Measurements from ENCODE around the gene EML6. TPM values are rescaled to one million over a fixed set of nuclear protein-coding genes. Genes with fewer than 3 reads are reported as not detected.
"Not testable (repeated sequence)": the region's sequence is repeated elsewhere in the genome, so short reads cannot be mapped to it uniquely, and the experiment has no call there.

Gene EML6
- 0.54 and 1.3 TPM in 2 replicates for total RNA-seq

DNA sequence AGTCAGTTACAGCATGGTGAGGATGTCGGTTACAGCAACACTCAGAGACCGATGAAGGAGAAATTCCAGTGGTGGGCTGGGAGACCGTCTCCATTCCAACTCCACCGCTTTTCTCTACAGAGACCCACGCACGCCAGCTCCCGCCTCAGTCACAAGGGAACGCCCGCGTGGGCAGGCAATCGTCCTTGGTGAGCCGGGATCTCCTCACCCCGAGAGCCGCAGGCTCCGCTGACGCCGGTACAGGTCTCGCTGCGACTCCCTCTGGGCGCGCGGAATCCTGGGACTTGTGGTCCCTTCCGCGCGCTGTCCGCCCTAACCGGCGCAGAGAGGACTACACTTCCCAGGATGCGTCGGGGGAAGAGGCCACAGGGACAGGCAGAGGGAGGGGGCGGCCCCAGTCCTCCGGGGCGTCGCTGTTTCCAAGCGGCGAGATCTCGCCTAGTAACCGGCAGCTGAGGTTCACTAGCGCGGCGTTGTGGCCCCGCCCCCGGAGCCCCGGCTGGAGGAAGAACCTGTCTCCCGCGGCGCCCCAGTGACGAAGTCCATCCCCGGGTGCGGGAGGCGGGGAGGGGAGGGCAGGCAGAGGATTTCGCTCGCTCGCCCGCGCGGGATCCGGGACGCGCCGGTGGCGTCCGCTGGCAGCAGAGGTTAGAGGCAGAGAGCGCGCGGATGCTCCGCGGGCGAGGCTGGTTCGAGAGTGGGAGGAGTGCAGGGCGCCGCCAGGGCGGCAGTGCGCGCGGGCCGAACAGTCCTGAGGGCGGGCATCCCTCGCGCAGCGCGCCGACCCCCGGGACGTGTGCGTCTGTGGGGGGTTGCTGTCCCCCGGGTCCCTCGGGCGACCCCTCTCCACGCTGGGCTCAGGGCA, at the start of gene EML6:
EML6 (plus strand) TSS at position 532 of the 865 bp plus-strand sequence. CDS start 1,400 bp downstream, outside the sequence.
- intact Hi-C loops (cut with micrococcal nuclease): loop anchor here (1.0 to 5.0 kb wide), 25 partner anchors 43 to 971 kb away; partner anchors contain the start of genes ACYP2, CFAP36, CHAC2 and CLHC1

DNA sequence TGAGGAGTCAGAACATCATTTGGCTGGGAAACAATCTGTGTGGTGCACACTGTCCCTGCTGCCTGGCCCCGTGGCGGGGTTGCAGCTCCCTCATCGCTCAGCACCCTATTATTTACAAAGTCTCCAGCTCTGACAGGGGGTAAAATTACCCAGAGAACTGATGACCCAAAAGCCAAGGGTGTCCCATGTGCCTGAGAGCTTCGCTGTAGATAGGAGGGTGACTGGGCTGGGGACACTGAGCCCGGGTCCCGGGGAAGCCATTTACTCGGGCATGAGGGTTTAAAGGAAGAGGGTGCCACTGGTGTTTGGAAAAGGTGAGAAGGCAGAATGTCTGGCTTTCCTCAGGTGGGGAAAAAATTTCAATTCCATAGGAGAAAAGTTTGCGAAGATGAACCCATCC, 48.2 kb upstream of the EML6 start:
- intact Hi-C loops (cut with micrococcal nuclease): no loop called here

DNA sequence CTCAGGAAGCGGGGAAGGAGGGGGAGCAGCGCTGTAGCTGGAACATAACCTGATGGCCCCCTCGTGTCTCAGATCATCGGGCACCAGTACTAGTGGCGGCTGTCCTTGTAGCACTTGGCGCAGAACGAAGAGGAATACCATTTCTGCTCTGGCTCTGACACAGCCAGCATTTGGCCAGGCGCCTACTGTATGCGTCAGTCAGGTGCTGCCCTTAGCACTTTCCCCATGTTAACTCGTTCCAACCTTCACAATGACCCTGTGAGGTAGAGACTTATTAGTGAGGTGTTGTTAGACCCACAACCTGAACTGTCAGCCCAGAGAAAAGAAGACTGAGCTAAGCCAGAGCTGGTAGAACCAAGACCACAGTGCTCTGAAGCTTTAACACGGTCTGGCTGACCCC, 47.7 kb upstream of the EML6 start:
- intact Hi-C loops (cut with micrococcal nuclease): no loop called here

DNA sequence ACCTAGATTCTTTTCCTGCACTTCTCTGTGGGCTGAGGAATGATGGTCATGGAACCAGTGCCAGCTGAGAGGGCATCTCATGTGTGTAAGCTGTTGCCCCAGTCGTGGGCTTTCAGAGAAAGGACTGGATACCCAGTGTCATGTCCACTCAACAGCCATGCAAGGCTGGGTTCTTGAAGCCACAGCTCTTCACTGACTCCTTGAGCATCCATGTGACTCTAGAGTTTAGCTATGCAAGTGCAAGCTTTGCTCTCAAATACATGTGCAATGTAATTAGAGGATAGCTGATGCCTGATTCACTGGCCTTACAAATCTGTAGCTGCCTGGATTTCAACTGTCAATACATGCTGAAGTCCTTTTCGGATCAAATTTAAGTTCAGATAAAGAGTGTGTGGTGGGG, 46.8 kb upstream of the EML6 start:
- intact Hi-C loops (cut with micrococcal nuclease): no loop called here

DNA sequence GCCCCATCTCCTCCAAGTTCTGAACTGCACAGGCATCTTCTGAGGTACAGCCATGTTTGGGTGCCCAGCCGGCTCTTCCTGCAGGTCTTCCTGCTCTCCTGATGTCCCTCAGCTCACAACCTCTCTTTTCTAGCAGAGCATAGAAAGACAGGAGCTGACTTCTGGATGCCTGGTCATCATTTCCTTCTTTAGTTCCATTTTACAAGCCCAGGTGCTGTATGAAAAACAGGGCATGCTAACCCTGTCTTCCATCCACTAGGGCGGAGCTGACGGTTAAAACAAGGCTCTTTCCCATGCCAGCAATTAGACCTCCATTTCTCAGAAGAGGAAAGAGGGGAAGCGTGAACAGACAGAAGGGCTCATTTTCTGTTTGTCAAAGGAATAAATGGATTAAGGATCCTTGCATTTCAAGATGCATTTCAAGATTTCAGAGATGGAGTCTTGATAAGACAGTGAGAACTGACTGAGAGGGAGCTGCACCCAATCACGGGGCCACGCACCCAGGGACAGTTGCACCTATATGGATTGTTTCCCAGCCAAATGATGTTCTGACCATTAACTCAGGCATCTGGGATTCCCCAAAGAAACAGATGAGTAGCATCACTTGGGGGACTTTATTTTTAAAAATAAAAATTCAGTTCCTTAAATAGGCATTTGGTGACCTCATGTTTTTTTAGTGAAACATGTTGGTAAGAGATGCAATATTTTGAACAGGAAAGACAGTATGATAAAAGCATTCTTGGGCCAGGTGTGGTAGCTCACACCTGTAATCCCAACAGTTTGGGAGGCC, 45.8 kb upstream of the EML6 start:
- intact Hi-C loops (cut with micrococcal nuclease): no loop called here

DNA sequence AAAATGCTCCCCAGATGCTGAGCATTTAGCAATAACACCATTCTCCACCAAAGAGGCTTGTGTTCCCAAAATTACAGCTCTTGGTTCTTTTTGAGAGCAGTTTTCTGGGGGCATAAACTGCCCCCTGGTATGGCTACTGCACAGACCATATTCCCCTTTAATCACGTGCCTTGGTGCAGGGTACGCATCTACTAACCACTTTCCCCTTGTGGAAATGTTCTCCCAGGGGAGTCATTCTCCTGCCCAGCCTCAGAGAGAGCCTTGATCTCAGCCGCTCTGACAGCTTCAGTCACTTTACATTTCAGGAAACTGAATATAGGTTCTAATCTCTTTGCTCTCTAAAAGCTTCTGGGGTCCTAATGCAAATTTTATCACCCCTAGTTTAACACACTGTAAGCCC, 44.7 kb upstream of the EML6 start:
- intact Hi-C loops (cut with micrococcal nuclease): no loop called here

DNA sequence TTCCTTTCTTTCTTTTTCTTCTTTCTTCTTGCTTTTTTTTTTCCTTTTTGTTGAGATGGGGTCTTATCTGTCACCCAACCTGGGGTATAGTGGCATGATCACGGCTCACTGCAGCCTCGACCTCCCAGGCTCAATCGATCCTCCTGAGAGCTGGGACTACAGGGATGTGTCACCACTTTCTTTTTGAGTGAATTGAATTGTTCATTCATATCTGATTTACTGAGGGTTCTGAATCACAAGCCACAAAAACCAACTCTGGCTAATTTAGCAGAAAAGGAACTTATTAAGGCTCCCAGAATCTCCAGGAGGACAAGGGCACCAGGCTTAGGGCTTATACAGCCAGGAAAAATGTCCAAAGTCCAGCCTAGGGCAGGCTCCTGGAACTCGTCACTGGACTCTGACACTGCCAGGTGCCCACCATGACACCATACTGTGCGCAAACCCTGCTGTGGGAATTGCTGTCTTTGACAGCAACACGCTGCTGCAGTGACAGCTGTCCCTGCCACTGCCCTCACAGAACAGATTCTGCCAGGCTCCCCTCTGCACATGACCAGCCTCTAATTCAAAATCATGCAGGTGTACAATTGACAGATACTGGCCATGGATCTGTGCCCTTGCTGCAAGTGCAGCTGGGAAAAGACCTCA, 42.9 kb upstream of the EML6 start:
- intact Hi-C loops (cut with micrococcal nuclease): loop anchor here (1.0 to 5.0 kb wide), 7 partner anchors 8 to 372 kb away; partner anchors contain the start of genes EML6 and RTN4

DNA sequence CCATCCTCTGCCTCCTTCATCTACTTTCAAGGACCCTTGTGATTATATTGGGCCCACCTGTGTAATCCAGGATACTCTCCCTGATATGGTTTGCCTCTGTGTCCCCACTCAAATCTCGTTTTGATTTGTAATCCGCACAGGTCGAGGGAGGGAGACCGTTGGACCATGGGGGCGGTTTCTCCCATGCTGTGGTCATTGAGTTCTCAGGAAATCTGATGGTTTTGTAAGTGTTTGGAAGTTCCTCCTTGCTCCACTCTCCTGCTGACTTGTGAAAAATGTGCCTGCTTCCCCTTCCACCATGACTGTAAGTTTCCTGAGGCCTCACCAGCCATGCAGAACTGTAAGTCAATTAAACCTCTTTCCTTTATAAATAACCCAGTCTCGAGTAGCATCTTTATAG, 42.0 kb upstream of the EML6 start:
- intact Hi-C loops (cut with micrococcal nuclease): loop anchor here (2.0 to 5.0 kb wide), 3 partner anchors 23 to 371 kb away; partner anchors contain the start of gene RTN4

DNA sequence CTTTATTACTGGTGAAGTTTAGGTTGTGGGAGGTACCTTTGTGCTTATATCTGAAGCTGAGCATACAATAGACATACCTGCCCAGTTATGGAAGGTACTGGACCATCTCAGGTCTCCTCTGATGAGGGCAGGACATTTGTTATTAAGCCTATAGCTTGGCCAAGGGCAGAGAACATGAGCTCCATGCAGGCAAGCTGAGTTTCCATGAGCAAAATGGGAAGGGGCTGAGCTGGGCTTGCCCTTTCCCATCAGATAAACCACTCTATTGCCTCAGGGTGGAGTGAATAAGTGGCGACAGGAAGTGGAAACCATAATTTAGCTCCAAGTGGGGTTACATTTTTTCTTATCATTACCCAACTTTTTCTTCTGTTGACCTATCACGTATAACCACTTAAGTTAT, 39.9 kb upstream of the EML6 start:
- intact Hi-C loops (cut with micrococcal nuclease): loop anchor here (1.0 to 5.0 kb wide), 2 partner anchors 10 to 369 kb away; partner anchors contain the start of gene RTN4

DNA sequence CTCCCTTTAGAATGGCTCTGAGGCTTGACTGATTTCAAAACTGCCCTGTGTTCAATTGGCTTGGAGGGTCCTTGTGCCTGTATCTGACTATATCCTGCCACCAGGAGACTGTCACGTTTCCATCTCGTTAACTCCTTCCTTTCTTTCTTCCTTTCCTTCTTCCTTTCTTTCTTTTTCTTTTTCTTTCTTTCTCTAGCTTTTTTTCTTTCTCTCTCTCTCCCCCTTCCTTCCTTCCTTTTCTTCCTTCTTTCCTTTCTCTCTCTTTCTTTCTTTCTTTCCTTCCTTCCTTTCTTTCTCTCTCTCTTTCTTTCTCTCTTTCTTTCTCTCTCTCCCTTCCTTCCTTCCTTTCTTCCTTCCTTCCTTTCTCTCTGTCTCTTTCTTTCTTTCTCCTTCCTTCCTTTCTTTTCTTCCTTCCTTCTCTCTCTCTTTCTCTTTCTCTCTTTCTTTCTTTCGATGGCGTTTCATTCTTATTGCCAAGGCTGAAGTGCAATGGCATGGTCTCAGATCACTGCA, 38.1 kb upstream of the EML6 start:
- intact Hi-C loops (cut with micrococcal nuclease): no loop called here

DNA sequence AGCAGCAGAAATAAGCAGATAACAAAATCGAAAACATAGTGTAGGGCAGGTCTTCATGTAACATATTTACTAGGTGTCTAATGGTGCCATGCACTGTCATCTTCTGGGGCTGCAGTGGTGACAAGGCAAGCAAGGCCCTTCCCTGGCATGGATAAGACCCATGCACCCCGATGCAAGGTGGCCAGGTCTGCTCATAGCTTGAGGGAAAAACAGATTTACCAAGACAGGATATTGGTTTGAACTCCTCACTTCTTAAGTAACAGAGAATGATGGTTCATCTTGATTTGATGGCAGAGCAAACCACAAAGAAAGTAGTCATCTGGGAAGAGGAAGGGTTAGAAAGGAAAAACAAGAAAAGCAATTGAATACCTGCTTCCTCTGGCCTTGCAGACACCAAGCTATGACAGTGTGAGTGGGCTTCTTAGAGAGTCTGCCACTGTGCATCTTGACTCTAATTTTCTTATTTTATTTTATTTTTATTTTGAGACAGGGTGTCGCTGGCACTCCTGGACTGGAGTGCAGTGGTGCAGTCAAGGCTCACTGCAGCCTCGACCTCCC, 35.8 kb upstream of the EML6 start:
- intact Hi-C loops (cut with micrococcal nuclease): loop anchor here (1.0 kb wide), 1 partner anchor 7 kb away; no protein-coding TSS in a partner anchor

DNA sequence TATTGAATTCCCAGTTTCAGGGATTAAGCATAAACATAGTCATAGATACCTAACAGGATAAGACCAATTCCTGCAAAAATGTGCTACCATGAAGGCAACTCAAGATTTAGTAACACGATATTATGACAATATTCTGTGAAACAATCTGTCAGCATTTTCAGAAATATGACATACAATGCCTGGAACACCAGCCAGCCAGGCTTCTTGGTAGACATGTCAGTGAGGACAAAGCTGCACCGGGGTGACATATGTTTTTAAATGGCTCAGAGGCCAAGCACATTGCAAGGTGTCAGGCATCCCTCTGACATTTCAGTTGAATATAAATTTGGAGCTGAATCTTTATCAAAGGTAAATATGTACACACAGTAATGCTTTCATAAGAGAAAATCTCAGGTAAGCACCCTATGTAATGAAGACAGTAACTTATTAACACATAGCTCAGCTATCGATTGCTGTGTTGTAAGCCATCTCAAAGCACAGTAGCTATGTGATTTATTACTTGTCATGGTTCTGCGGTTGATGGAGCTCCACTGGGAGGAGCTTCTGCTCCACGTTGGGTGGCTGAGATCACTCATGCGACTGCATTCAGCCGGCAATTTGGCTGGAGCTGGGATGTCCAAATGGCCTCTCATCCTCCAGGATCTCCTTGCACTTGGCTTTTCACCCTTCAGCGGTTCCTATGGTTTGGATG, 31.9 kb upstream of the EML6 start:
- intact Hi-C loops (cut with micrococcal nuclease): no loop called here

DNA sequence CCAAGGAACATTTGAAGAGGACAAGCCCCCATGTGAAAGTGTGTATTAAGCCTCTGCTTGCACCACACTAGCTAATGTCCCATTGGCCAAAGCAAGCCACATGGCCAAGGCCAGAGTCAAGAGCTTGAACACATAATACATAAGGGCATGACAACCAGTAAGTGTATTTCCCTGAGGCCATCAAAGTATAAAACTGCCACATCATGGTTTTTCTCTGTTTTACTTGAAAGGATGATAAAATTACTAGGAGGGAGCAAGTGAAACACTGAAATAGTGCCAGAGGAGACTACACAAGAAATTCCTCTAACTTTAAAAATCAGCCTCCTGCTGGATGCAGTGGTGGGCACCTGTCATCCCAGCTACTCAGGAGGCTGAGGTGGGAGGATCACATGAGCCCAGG, 30.9 kb upstream of the EML6 start:
- intact Hi-C loops (cut with micrococcal nuclease): no loop called here

DNA sequence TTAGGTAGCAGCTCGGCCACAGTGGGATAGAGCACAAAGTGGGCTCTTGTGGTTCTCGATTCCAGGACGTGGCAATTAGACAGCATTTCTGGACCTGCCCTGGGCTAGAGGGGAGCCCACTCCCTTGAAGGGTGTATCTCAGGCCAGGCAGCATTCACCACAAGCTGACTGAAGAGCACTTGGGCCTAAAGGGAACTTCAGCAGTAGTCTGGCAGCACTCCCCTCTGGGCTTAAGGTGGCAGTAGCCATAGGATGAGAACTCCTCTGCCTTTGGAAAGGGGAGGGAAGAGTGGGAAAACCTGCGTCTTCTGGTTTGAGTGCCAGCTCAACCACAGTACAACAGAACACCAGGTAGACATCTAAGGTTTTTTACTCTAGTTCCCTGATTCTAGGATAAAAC, 28.1 kb upstream of the EML6 start:
- intact Hi-C loops (cut with micrococcal nuclease): no loop called here

DNA sequence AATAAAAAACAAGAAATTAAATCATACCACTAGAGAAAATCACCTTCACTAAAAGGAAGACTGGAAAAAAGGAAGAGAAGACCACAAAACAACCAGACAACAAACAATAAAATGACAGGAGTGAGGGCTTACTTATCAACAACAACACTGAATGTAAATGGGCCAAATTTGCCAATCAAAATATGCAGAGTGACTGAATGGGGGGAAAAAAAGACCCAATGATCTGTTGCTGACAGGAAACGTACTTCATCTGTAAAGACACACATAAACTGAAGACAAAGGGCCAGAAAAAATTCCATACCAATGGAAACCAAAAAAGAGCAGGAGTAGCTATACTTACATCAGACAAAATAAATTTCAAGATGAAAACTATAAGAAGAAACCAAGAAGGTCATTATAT, 25.5 kb upstream of the EML6 start:
- intact Hi-C loops (cut with micrococcal nuclease): no loop called here

DNA sequence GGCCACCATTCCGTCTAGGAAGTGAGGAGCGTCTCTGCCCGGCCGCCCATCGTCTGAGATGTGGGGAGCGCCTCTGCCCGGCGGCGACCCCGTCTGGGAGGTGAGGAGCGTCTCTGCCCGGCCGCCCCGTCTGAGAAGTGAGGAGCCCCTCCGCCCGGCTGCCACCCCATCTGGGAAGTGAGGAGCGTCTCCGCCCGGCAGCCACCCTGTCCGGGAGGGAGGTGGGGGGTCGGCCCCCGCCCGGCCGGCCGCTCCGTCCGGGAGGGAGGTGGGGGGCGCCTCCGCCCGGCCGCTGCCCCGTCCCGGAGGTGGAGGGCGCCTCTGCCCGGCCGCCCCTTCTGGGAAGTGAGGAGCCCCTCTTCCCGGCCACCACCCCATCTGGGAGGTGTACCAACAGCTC, 24.5 kb upstream of the EML6 start:
- intact Hi-C loops (cut with micrococcal nuclease): not testable (repeated sequence)

DNA sequence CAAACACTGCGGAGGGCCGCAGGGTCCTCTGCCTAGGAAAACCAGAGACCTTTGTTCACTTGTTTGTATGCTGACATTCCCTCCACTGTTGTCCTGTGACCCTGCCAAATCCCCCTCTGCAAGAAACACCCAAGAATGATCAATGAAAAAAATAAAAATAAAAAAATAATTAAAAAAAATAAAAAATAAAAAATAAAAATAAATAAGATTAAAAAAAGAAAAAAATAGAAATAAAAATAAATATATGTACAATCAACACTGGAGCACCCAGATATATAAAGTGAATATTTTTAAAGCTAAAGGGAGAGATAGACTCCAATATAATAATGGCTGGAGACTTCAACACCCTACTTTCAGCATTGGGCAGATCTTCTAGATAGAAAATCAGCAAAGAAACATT, 23.8 kb upstream of the EML6 start:
- intact Hi-C loops (cut with micrococcal nuclease): no loop called here

DNA sequence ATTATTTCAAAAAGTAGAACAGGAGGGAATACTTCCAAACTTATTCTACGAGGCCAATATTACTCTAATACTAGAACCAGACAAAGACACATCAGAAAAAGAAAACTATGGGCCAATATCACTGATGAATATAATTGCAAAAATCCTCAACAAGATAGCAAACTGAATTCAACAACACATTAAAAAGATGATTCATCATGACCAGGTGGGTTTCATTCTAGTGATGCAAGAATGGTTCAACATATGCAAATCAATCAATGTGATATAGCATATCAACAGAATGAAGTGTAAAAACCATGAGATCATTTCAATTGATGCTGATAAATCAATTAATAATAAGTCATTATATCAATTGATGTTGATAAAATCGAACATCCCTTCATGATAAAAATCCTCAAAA, 22.4 kb upstream of the EML6 start:
- intact Hi-C loops (cut with micrococcal nuclease): no loop called here

DNA sequence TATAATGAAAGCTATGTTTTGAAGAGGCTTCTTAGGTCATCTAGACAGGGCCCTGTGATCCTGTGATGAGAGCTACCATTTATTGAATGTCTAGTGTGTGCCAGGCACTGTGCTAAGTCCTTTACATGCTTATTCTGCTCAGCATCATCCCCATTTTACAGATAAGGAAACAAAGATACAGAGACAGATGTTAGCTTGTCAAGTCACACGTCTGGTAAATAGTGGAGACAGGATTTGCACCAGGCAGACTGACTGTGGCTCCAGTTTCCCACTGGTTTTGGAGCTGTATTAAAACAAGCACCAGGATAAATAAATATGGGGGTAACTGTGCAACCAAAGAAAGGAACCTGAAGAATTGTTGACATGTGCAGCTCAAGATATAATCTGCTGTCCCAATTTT, 19.2 kb upstream of the EML6 start:
- intact Hi-C loops (cut with micrococcal nuclease): loop anchor here (1.0 to 2.0 kb wide), 7 partner anchors 23 to 597 kb away; no protein-coding TSS in a partner anchor

All from T-helper 1 cell treated with Interleukin-12 subunit alpha and Interleukin-12 subunit beta and Interleukin-4 antibody, amounts not matched to agents 30 ng/mL and 1 ng/mL, for 36 hours (primary cell).